Astrocyte of the spinal cord (primary cell): Measurements from ENCODE around the gene MAP2K6.

Experiments
- DNase-seq: peaks from one replicate; pipeline ENCODE4 v3.0.0; 2011; ENCODE audit warnings: low read depth, low spot score
- H3K4me3 ChIP-seq: 2 replicates; pipeline ENCODE4 v1.5.1; 2011; ENCODE audit warnings: low read depth, mild to moderate bottlenecking, low read length, moderate library complexity
- CTCF ChIP-seq: IDR thresholded peaks from 2 replicates; pipeline ENCODE4 v1.5.1; 2012; ENCODE audit warnings: low read depth, mild to moderate bottlenecking, low read length, inconsistent platforms
- in situ Hi-C: cut with HindIII; loops from 2 replicates; pipeline ENCODE4 v1.10.0; 2017; ENCODE audit warnings: low sequenced_read_pairs

The MAP2K6 gene

GRCh38 chr17:69443138-69443537 is 28.6 kb downstream of the MAP2K6 start:
- H3K4me3 ChIP-seq: no peak overlapping the region
- in situ Hi-C loops: no loop called here
- no peak for TF ChIP-seq CTCF
- DNase-seq: no peak

- no peak for TF ChIP-seq CTCF
- in situ Hi-C loops: no loop called here
- no peak overlapping the region for H3K4me3 ChIP-seq
- DNase-seq: no peak
Measured at GRCh38 chr17:69444023-69444422, 29.5 kb downstream of the MAP2K6 start.

GRCh38 chr17:69445132-69445531 is 30.6 kb downstream of the MAP2K6 start:
- in situ Hi-C loops: no loop called here
- no peak overlapping the region for H3K4me3 ChIP-seq
- no peak for TF ChIP-seq CTCF
- no peak for DNase-seq

- in situ Hi-C loops: no loop called here
- H3K4me3 ChIP-seq: no peak overlapping the region
- TF ChIP-seq CTCF: no peak
- peak; percentile 3 for DNase-seq
Measured at GRCh38 chr17:69447726-69448125, 33.2 kb downstream of the MAP2K6 start.

GRCh38 chr17:69448431-69449102 is 34.1 kb downstream of the MAP2K6 start:
- H3K4me3 ChIP-seq: no peak overlapping the region
- in situ Hi-C loops: no loop called here
- peak; percentile 57 for DNase-seq
- TF ChIP-seq CTCF: no peak

GRCh38 chr17:69450131-69450530 is 35.6 kb downstream of the MAP2K6 start:
- no peak for TF ChIP-seq CTCF
- in situ Hi-C loops: no loop called here
- H3K4me3 ChIP-seq: no peak overlapping the region

More at GRCh38 chr17:69450131-69450530, 35.6 kb downstream of the MAP2K6 start:
- no peak for DNase-seq
